ENCODE measurements around the gene VWA7.
A peak's percentile ranks its signal among the peaks of the same experiment; 100 is the strongest.
"Not testable (repeated sequence)": the region's sequence is repeated elsewhere in the genome, so short reads cannot be mapped to it uniquely, and the experiment has no call there.

Gene VWA7

DNA sequence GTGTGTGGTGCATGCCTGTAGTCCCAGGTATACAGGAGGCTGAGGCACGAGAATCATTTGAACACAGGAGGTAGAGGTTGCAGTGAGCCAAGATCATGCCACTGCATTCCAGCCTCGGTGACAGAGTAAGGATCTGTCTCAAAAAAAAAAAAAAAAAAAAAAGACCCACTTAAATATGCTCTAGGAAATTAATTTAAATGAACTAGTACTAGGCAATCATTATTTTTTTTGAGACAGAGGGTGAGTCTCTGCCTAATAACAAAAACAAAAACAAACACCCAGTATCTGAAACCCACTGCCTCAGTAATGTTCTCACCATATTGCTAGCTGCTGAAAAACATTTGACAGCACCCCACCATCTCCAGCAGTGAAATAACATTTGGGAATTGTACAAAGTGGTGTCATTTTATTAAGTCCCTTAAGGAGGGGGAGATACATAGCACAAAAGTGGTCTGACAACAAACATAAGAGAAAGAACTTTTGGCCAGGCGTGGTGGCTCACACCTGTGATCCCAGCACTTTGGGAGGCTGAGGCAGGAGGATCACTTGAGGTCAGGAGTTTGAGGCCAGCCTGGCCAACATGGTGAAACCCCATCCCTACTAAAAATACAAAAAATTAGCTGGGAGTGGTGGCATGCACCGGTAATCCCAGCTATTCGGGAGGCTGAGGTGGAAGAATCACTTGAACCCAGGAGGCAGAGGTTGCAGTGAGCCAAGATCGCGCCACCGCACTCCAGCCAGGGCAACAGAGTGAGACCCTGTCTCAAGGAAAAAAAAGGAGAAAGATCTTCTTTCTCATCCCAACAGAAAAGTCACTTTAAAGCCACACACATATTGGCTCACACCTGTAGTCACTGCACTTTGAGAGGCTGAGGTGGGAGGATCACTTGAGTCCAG, 24.2 kb upstream of the VWA7 start:
- DNase-seq = not testable (repeated sequence)

DNA sequence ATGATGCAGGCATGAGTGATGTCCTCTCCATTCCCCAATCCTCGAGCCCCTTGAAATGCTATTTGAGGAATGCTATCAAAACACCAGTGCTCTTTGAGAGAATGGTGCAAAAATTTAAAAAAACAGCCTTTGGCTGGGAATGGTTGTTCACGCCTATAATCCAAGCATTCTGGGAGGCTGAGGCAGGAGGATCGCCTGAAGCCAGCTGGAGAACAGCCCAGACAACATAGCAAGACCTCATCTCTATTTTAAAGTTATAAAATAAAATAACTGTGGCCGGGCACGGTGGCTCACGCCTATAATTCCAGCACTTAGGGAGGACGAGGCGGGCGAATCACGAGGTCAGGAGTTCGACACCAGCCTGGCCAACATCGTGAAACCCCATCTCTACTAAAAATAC, 22.7 kb upstream of the VWA7 start:
- no peak for DNase-seq

DNA sequence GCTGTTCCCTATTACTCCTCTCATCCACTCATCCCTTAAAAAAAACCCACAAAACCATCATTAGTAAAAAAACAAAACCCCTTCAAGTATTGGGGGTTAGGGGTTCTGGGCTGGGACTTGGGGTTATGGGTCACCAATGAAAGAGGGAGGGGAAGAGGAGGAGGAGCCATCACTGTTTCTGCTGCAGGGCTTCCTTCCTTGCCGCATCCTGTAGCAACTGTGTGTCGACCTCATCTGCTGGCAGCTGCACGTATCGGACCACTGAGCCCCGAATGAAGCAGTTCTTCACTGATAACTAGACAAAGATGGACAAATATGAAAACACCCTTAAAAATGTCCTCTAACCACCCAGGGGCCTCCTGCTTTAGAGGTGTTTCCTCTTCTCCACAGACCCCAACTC, 20.5 kb upstream of the VWA7 start:
- no peak for DNase-seq

DNA sequence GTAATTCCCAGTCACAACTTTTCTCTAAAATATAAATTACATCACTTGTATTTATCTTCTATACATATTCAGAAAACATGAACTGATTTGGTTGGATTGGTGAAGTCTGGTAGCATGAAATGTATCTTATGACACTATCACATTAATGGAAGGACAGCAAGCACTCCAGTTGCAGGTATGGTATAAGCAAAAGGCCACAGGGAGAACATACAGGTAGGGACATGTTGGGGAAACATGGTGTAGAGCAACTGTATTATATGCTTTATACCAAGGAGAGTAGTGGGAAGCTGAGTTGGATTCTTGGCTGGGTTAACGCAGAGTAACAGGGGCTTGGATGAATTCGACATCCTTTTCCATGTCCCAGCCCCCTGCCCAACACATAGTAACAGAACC, 19.9 kb upstream of the VWA7 start:
- no peak for DNase-seq

DNA sequence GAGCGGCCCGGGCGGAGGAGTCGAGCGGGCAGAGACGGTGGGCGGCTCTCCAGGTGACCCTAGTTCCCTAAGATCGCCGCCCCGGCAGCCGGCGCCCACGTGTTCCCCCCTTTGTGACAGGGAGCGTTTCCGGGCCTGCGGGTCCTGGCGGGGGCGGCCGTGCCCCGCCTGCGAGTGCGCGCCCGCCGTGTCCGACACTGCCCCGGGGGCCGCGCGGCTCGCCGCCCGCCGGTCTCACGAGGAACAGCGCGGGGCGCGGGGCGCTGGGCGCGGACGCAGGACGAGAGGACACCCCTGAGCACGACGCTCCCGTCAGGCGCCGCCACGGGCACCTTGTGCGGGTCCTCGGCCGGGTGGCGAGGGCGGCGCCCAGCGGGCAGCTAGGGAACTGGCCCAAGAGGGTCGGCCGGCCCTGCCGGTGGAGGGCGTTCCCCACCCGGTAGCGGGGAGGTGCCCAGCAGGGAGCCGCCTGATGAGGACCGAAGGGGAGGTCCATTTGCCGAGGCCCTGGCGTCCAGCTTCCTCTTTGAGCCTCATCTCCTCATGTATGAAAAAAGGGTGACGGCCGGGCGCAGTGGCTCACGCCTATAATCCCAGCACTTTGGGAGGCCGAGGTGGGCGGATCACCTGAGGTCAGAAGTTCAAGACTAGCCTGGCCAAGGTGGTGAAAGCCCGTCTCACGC, 18.6 kb upstream of the VWA7 start, which contains the start of gene VARS1:
VARS1 (minus strand) TSS at position 137 of the 683 bp plus-strand sequence. CDS start 535 bp downstream, outside the sequence.
- peak; percentile 60 for DNase-seq

DNA sequence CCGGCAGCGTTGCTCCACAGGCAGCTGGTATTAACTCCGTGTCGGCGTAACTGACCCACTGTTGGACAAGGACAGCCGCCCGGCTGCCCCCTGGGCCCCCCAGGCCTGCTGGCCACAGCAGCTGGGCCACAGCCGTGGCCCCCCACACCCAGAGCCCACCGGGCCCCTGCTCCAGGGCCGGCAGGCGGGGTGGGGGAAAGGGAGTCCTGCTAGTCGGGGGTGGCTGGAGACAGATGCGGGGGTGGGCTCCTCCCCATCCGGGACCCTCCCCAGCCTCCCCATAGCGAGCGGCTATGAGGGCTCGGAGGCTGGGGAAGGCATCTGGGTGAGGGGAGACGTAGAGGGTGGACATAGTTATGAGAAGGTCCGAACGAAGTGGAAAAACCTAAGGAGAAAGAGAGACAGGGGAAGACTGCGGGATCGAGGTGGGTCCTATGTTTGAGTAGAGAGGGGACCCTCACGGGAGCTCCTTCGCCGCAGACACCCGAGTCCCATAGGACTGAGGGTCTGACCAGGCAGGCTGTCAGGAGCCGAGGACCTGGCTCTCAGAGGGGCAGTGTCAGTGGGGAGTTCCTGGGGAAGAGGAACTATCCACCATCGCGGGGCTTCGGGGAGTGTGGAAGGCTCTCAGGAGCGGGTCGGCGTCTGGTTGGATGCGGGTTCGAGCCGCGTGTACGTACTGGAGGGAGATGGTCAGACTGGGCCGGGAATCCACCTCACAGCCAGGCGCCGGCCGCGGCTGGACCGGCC, 17.9 kb upstream of the VWA7 start:
- DNase-seq = no peak

DNA sequence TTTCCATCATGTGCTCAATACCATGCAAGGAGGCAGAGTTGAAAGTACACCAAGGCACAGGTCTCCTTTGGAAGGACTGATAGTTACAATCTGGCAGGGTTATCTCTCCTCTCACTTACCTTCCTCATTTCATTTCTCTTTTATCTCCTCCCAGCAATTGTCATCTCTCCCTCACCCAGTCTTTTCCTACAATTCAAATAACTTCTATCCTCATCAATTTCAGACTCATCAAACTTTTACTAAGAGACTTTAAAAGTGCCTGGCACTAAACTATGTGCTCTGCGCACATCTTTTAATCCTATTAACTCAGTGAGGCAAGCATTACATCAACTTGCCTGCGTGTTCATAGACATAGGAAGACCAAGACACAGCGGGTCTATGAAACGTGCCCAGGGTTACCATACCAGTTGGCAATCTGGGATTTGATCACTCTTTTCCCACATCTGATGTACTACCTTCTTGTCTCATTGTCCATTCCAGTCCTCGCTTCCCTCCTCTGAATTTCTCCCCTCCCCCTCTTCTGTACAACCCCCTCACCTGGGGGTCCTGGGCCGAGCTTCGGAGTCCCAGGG, 17.3 kb upstream of the VWA7 start:
- DNase-seq = no peak

DNA sequence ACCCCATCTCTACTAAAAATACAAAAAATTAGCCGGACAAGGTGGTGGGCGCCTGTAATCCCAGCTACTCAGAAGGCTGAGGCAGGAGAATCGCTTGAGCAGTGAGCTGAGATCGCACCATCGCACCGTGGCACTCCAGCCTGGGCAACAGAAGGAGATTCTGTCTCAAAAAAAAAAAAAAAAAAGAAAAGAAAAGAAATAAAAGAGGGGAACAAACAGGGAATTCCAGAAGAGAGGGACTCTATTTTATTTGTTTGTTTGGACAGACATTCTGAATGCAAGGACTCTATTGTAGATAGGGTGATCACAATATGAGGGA, 16.8 kb upstream of the VWA7 start:
- DNase-seq = not testable (repeated sequence)

DNA sequence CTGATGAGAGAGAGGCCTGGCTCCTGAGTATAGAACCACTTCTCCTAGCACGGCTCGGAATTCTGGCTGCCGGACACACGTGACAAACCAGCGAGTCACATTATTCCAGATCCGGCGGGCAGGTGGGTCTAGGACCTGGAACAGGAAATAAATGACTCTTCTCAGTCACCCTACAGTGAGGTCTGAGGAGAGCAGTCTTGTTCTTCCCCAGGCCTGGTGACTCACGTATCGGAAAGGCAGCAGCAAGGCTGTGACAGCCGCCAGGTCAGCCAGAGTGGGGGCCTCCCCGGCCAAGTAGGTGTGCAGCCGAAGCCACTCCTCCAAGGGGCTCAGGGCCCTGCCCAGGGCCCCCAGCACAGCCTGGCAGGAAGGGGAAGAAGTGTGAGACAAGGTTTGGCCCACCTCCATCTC, 15.6 kb upstream of the VWA7 start:
- no peak for DNase-seq

DNA sequence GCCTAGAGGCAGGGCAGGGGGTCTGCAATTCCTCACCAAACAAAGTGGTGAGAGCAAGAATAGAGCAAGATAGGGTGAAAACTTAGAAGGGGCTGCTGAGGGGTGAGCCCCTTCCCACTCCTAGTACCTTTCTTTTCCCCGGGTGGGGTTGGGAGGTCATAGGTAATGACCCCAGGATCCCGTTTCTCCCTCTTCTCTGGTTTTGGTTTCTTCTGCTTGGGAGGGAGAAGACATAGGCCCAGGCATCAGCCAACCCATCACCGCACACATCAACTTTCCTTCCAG, 14.9 kb upstream of the VWA7 start:
- DNase-seq = no peak

DNA sequence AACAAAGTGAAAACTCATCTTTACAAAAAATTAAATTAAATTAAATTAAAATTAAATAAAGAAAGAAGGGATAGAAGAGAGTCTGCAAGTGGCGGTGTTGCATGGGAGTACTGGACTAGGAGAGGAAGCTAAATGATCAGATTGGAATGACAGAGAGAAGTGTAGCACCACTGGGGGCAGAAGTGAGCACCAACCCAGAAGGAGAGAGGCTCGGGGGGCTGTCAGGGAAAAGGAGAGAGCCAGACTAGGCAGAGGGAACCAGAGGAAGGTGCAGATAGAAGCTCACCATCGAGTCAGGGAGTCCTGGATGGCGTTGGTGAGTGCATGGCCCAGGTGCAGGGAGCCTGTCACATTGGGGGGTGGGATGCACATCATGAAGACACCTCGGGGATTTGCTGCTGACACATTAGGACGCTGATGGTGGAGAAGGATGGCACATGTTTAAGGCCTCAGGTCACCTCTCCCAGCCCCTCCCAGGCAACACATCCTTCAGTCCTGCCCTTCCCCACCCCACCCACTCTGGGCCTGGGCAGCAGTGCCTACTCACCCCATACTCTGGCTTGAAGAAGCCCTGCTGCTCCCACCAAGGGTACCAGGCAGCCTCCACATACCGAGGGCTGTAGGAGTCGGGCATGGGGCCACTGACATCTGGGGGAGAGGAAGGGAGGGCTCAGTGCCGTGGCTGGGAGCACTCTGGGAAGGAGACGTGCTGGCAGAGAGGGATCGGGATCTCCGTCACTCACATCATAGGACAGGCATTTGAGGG, 14.4 kb upstream of the VWA7 start:
- DNase-seq = no peak

DNA sequence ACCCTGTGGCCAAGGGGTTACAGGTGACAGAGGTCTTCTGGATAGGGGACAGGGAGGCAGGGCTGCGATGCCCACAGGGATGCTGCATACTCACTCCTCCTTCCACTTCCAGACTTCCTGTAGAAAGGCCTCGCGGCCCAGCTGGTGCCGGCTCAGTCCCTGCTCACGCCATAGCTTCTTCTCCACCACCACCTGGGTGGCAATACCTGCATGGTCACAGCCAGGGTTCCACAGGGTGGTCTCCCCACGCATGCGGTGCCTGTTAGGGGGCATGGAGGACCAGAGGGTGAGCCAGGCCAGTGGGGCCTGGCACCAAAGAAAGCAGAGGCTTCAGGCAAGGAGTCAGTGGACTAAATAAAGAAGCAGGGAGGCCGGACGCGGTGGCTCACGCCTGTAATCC, 8.3 kb upstream of the VWA7 start:
- DNase-seq = no peak

DNA sequence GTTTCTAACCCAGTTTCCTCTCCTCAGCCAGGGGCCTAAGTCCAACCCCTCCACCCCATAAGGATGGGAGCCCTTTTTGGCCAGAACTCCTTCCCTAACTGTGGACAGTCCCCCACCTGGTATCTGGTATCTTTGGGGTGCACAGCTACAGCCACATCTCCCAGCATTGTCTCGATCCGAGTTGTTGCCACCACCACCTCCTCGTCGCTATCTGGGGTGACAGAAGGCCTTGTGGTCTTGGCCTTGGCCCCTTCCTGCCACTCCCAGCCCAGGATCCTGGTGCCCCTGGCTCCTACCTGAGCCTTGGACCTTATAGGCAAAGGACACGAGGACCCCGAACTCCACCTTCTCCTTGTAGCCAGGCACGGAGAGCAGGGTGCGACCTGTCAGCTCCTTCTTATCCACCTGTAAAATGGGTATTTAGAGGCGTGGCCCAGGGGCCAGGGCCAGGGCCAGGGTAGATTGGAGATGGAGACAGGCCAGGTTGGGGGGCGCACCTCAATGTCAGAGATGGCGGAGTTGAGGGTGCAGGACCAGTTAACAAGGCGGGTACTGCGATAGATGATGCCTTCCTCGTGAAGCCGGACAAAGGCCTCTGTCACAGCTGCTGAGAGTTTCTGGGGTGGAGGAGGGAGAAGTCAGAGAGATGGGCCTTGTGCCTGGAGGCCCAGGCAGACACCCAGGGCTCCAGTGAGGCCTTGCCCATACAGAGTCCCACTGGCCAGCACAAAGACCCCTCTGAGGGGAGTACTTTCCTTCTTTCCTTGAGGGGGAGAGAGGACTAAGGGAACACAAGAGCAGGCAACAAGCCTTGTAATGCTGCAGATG, 7.2 kb upstream of the VWA7 start:
- no peak for DNase-seq

DNA sequence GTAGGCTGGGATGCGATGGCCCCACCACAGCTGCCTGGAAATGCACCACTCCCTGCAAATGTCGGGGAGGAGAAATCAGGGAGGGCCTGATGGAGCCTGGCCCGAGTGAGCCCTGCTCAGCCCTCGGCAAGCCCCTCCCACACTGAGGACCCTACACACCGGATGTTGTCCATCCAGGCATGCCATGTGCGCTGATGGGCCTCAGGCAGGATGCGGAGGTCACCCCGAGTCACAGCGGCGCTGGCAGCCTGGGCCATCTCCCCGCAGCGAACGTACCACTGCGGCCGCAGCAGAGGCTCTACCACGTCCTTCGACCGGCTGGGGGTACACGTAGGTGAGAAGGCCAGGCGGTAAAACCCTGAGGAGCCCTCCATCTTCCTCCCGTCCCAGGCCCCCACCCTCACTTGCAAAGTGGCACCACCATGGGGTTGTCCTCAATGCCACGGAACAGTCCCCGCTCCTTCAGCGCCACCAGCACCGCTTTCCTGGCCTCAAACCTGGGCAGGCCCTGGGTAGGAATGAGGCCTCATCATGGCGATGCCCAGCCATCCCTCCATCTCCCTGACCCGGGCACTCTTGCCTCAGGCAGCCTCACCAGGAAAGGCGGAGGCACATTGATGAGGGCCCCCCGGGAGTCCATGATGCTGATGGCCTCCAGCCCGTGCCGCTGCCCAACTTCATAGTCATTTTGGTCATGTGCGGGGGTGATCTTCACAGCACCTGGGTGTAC, 5.2 kb upstream of the VWA7 start:
- DNase-seq = no peak

DNA sequence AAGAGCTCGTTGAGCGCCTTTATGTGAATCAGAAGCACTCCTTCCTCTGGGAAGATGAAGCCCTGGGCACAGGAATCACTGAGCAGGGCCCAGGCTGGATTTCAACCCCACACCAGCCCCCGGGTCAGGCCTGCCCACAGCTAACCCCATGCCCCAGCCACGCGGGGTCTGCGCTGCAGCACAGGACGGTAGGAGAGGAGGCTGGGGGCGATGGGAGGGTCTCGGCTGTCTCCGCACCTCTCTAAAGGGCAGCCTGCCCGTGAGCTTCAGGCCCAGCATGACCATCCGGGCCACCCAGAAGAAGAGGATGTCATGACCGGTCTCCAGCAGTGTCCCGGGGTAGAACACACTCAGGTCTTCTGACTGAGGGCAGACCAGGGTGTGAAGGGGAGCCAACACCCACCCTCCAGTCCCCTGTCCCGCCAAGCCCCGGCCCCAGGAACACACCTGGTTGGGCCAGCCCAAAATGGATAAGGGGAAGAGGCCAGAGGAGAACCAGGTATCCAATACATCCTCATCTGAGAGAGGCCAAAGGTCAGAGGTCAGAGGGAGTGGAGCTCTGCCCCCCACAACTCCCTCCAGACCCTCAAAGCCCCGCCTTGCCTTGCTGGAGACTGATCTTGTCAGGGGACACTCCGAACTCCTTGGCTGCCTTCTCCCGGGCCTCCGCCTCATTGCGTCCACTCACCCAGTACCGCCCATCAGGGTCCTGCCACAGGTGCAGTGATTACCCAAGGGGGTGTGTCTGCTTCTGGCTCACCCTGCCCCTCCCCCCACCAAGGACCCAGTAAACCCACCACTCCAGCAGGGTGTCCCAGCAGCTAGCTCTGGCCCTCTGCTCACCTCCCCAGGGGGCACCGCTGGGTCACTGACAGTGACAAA, 4.4 kb upstream of the VWA7 start:
- DNase-seq = no peak

DNA sequence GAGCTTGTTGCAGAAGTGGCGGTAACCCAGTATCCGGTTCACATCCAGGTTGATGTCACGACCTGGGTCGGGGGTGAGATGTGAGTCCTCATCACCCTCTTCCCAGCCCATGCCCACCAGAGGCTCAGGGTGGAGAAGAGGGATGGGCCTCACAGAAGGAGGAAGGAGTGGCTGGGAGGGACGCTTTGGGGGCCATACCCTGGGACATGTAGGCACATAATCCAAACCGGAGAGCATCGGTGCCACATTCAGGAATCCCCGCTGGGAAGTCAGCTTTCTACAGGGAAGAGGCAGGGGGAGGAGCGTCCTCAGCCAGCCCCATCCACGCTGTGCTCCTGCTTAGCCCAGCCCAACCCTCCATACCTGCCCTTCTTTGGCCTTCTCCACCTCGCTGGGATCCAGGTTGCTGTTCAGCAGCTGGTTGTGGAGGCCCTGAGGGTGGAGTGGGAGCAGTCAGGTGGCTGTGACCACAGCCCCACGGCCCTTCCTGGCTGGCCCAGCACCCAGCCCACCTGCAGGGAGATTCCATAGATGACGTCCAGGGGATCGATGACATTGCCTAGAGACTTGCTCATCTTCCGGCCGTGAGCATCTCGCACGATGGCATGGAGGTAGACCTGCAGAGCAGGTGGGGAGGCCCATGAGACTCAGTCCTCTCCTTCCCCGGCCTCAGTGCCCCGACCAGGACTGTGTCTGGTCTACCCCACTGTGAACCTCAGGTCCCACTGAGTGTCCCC, 3.5 kb upstream of the VWA7 start:
- no peak for DNase-seq

DNA sequence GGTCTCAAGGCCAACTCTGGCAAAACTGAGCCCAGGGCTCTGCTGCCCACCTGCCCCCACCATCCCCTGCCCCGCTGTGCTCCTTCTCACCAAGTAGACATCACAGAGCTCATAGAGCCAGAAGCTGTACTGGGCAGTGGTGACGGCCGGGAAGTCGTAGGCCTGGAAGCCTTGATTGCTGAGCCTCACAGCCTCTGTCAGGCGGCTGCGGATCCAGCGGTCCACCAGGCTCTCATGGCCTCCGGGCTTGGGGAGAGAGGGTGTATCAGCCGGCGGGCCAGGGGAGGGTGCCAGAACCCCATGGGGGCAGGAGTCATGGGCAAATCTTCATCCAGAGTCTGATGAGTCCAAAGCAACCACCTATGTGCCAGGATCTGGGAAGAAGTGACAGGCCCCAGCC, 2.8 kb upstream of the VWA7 start:
- DNase-seq = no peak

DNA sequence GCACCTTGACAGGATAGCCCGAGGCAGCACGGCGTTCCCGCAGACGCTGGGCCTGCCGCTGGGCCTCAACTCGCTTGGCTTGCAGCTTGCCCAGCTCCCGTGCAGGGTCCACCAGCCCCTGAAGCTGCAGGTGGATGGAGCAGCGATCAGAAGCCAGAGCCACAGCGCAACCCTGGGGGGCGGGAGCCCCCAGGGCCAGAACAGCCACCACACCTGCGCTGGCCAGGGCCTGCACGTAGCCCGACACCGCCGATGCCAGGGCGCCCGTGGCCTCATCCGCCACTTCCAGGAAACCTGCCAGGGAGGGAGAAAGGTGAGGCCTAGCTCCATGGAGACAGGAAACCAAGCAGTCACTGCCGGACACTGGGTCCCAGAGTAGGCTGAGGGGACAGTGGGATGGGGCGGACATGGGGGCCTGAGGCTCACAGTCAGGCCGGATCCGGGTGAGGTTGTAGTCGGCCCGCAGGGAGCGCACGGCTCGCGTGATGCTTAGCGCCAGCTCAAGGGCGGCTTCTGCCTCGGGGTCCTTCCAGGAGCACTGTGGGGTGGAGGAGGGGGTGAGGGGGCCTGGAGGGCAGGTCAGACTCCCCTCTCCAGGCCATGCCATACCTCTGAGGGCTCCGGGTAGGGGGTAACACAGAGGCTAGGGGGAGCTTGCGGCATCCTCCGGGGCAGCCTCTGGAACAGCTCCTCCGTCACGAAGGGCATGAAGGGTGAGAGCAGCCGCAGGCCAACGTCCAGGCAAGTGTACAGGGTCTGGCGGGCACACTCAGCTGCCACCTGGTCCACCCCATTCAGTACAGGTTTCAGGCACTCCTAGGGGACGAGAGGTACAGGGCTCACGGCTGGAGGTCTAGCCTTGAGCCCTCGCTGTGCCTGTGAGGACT, 2.1 kb upstream of the VWA7 start:
- no peak for DNase-seq
